IMR-90 (cell line): ENCODE measurements around the gene ELL. TPM values are rescaled to one million over a fixed set of nuclear protein-coding genes. Genes with fewer than 3 reads are reported as not detected.

ENCODE experiments used
- ATAC-seq: fragments of 200-7000 bp; cut with Tn5 transposase; 2 replicates; pipeline ENCODE4 v1.9.1; 2020; ENCODE audit warnings: low read depth, mild to moderate bottlenecking, moderate library complexity
- BruUV-seq: library from RNA; stranded (reverse); fragments of 400-500 nt; replicated peaks from 2 replicates; lab custom pipeline; 2021; lab: Mats Ljungman, UMichigan
- CTCF ChIA-PET: fragments of 300-600 bp; formaldehyde crosslinking; extraction: SDS; loops from one replicate; lab custom pipeline; 2021; ENCODE audit warnings: antibody characterized with exemption; lab: Yijun Ruan, JAX
- POLR2A ChIA-PET: fragments of 300-600 bp; sonication (Branson Sonifier 250); formaldehyde crosslinking; loops from one replicate; lab custom pipeline; 2022; ENCODE audit warnings: antibody characterized with exemption; ENCODE audit not compliant: unreplicated experiment; lab: Charles Lee
- DNase-seq: peaks from one replicate; pipeline ENCODE4 v3.0.0; 2013
- H2AFZ ChIP-seq: replicated peaks from 2 replicates; pipeline ENCODE3; 2013; ENCODE audit warnings: low read length, mild to moderate bottlenecking; ENCODE audit not compliant: poor library complexity
- H2AK5ac ChIP-seq: 2 replicates; pipeline ENCODE4 v1.6.1; 2013; ENCODE audit warnings: low read depth, low read length, inconsistent platforms
- H2AK9ac ChIP-seq: replicated peaks from 2 replicates; pipeline ENCODE3; 2013; ENCODE audit warnings: mild to moderate bottlenecking, low read depth, low read length, moderate library complexity; ENCODE audit not compliant: poor library complexity
- H2BK120ac ChIP-seq: 2 replicates; pipeline ENCODE4 v1.6.1; 2013; ENCODE audit warnings: low read depth, low read length, inconsistent platforms
- H2BK15ac ChIP-seq: 3 replicates; pipeline ENCODE4 v1.6.1; 2013; ENCODE audit warnings: low read depth, low read length, inconsistent platforms
- H2BK20ac ChIP-seq: 2 replicates; pipeline ENCODE4 v1.6.1; 2013; ENCODE audit warnings: low read depth, mild to moderate bottlenecking, inconsistent platforms, low read length, moderate library complexity
- H2BK5ac ChIP-seq: 2 replicates; pipeline ENCODE4 v1.6.1; 2013; ENCODE audit warnings: mild to moderate bottlenecking, low read depth, low read length, inconsistent platforms; ENCODE audit not compliant: poor library complexity, severe bottlenecking
- H3K14ac ChIP-seq: replicated peaks from 2 replicates; pipeline ENCODE4 v1.6.1; 2013; ENCODE audit warnings: low read depth, low read length, inconsistent platforms
- H3K18ac ChIP-seq: 2 replicates; pipeline ENCODE4 v1.6.1; 2013; ENCODE audit warnings: low read depth, low read length, control low read depth
- H3K23ac ChIP-seq: 2 replicates; pipeline ENCODE4 v1.6.1; 2013; ENCODE audit warnings: low read depth, low read length, inconsistent platforms
- H3K27ac ChIP-seq: 2 replicates; pipeline ENCODE4 v1.5.1; 2013; ENCODE audit warnings: mild to moderate bottlenecking, control low read depth, low read length; ENCODE audit not compliant: insufficient read depth
- H3K27me3 ChIP-seq: 2 replicates; pipeline ENCODE4 v1.6.1; 2013; ENCODE audit warnings: low read length; ENCODE audit not compliant: control insufficient read depth, insufficient read depth
- H3K36me3 ChIP-seq: 2 replicates; pipeline ENCODE4 v1.6.1; 2013; ENCODE audit warnings: low read length, mixed read lengths; ENCODE audit not compliant: control insufficient read depth, insufficient read depth
- H3K4ac ChIP-seq: 2 replicates; pipeline ENCODE4 v1.6.1; 2013; ENCODE audit warnings: low read depth, low read length, inconsistent platforms
- H3K4me1 ChIP-seq: 2 replicates; pipeline ENCODE4 v1.6.1; 2013; ENCODE audit warnings: low read length, mixed read lengths; ENCODE audit not compliant: control insufficient read depth, insufficient read depth
- H3K4me2 ChIP-seq: 2 replicates; pipeline ENCODE4 v1.6.1; 2013; ENCODE audit warnings: low read depth, mild to moderate bottlenecking, control low read depth, low read length, moderate library complexity
- H3K4me3 ChIP-seq: 2 replicates; pipeline ENCODE4 v1.5.1; 2013; ENCODE audit warnings: low read depth, mild to moderate bottlenecking, control low read depth, low read length, moderate library complexity; ENCODE audit not compliant: insufficient read depth
- H3K56ac ChIP-seq: 2 replicates; pipeline ENCODE4 v1.6.1; 2013; ENCODE audit warnings: low read length, inconsistent platforms; ENCODE audit not compliant: insufficient read depth; ENCODE audit errors: extremely low read depth
- H3K79me1 ChIP-seq, 2 experiments: 2 replicates each; pipeline ENCODE4 v1.6.1; 2013; ENCODE audit warnings: low read length in 2 of 2, inconsistent platforms in 1 of 2, low read depth in 1 of 2
- H3K9ac ChIP-seq: 2 replicates; pipeline ENCODE4 v1.6.1; 2013; ENCODE audit warnings: low read depth, low read length, control low read depth
- H3K9me1 ChIP-seq: 2 replicates; pipeline ENCODE4 v1.6.1; 2013; ENCODE audit warnings: low read length, inconsistent platforms; ENCODE audit not compliant: insufficient read depth
- H3K9me3 ChIP-seq: 2 replicates; pipeline ENCODE4 v1.6.1; 2013; ENCODE audit warnings: low read length; ENCODE audit not compliant: control insufficient read depth, insufficient read depth
- H4K20me1 ChIP-seq: 2 replicates; pipeline ENCODE4 v1.6.1; 2013; ENCODE audit warnings: low read length, inconsistent platforms; ENCODE audit not compliant: insufficient read depth
- H4K5ac ChIP-seq: 2 replicates; pipeline ENCODE4 v1.6.1; 2013; ENCODE audit warnings: mild to moderate bottlenecking, low read depth, low read length, control low read depth
- H4K8ac ChIP-seq, 2 experiments: 2 replicates each; pipeline ENCODE4 v1.6.1; 2013; ENCODE audit warnings: low read depth in 2 of 2, low read length in 2 of 2, control low read depth in 1 of 2, inconsistent platforms in 1 of 2
- H4K91ac ChIP-seq: 2 replicates; pipeline ENCODE4 v1.6.1; 2013; ENCODE audit warnings: low read depth, low read length, inconsistent platforms; ENCODE audit not compliant: insufficient read depth
- BHLHE40 ChIP-seq: fragments of 150-350 bp; IDR thresholded peaks from 2 replicates; pipeline ENCODE4 v1.6.1; 2016; ENCODE audit warnings: mild to moderate bottlenecking, low read depth, low read length
- CEBPB ChIP-seq: IDR thresholded peaks from 2 replicates; pipeline ENCODE4 v1.6.1; 2012; ENCODE audit warnings: low read depth, low read length, improper control_type of control experiment
- CTCF ChIP-seq: conservative IDR thresholded peaks from 2 replicates; pipeline ENCODE4 v1.5.1; 2012; ENCODE audit warnings: mild to moderate bottlenecking, low read depth, low read length, improper control_type of control experiment
- ELK1 ChIP-seq: fragments of 150-350 bp; IDR thresholded peaks from 2 replicates; pipeline ENCODE4 v1.6.1; 2016; ENCODE audit warnings: low read depth, mild to moderate bottlenecking, low read length, moderate library complexity, borderline replicate concordance
- MAFK ChIP-seq: IDR thresholded peaks from 2 replicates; pipeline ENCODE4 v1.6.1; 2012; ENCODE audit warnings: low read depth, low read length, improper control_type of control experiment
- MXI1 ChIP-seq: IDR thresholded peaks from 2 replicates; pipeline ENCODE4 v1.6.1; 2012; ENCODE audit warnings: low read depth, mild to moderate bottlenecking, low read length, moderate library complexity, borderline replicate concordance
- POLR2A ChIP-seq: IDR thresholded peaks from 2 replicates; pipeline ENCODE4 v1.6.1; 2012; ENCODE audit warnings: mild to moderate bottlenecking, low read depth, low read length
- RAD21 ChIP-seq: IDR thresholded peaks from 2 replicates; pipeline ENCODE4 v1.6.1; 2012; ENCODE audit warnings: low read length, improper control_type of control experiment
- RFX5 ChIP-seq: IDR thresholded peaks from 2 replicates; pipeline ENCODE4 v1.8.0; 2012; ENCODE audit warnings: low read depth, mild to moderate bottlenecking, low read length, moderate library complexity
- WGBS, 2 experiments: methylation state at CpG; one replicate each; pipeline versions ENCODE4 v1.1.5 to v1.1.7; 2013; ENCODE audit warnings: missing lambda C conversion rate in 2 of 2; ENCODE audit not compliant: insufficient read length in 1 of 2; ENCODE audit errors: extremely low coverage in 2 of 2; 5-methylcytosine and 5-hydroxymethylcytosine counted together
- dilution Hi-C: fragments of 300-500 bp; cut with HindIII; formaldehyde crosslinking; loops from one replicate; pipeline ENCODE4 v1.14.3; 2018; ENCODE audit warnings: low sequenced_read_pairs; ENCODE audit not compliant: unreplicated experiment
- in situ Hi-C: fragments of 300-500 bp; cut with MboI; formaldehyde crosslinking; loops from 3 replicates; pipeline ENCODE4 v1.14.3; 2019; ENCODE audit warnings: low sequenced_read_pairs, inconsistent platforms, mixed read lengths
- intact Hi-C: fragments of 100-400 bp; cut with micrococcal nuclease; formaldehyde crosslinking; loops from 2 replicates; pipeline ENCODE4 v1.10.0; 2022
- polyA plus RNA-seq, 3 experiments: library from polyadenylated mRNA; depleted of rRNA; stranded (reverse); fragments of >200 nt; gene quantifications; 2 replicates each; pipeline ENCODE4 v1.2.3, GENCODE V29; 2012; ENCODE audit warnings: low replicate concordance in 1 of 3
- total RNA-seq: library from RNA; depleted of rRNA; stranded (reverse); fragments of >200 nt; gene quantifications from 2 replicates; pipeline ENCODE4 v1.2.3, GENCODE V29; 2012

The ELL gene
- total and polyA plus RNA-seq, 2 of the 4 experiments (the other 2 are of a cell fraction): 6.3 to 13.1 TPM

GRCh38 chr19:18496167-18496979 lies 25.5 kb downstream of the ELL start (continued):
- 0 out of 2 replicates have a peak, but pooled peaks have one; percentile 12 for TF ChIP-seq RAD21
- no peak for TF ChIP-seq BHLHE40

- no peak overlapping the region for H2BK15ac ChIP-seq
- TF ChIP-seq POLR2A (no peak), RFX5 (no peak), MAFK (no peak), RAD21 (no peak), MXI1 (no peak), CEBPB (no peak), ELK1 (no peak), BHLHE40 (no peak), CTCF (no peak)
- peak overlapping the region; percentile 15 for H2AK9ac ChIP-seq
- H3K9me3 ChIP-seq: no peaks in the 10 kb centered on the region
- H2AK5ac ChIP-seq: no peak overlapping the region
- H3K36me3 ChIP-seq: no peaks in the 10 kb centered on the region
- dilution Hi-C loops (no loop called here), in situ Hi-C loops (no loop called here), intact Hi-C loops (no loop called here)
- no peaks in the 10 kb centered on the region for H3K27me3 ChIP-seq
- H2AFZ ChIP-seq: no peak overlapping the region
- no peak overlapping the region for H4K8ac ChIP-seq
- no peak overlapping the region for H3K18ac ChIP-seq
- peaks cover 60% of the 10 kb centered on the region for H3K9me1 ChIP-seq
- DNase-seq (no peak), ATAC-seq (no peak)
- CTCF ChIA-PET: no interaction called here
- no peak overlapping the region for H3K4me2 ChIP-seq
- no peak overlapping the region for H2BK20ac ChIP-seq
- H2BK5ac ChIP-seq: no peak overlapping the region
- H3K9ac ChIP-seq: no peak overlapping the region
- H3K79me1 ChIP-seq: peaks cover 25 to 99% of the 10 kb centered on the region in 2 experiments
- no peak overlapping the region for H3K56ac ChIP-seq
- POLR2A ChIA-PET: no interaction called here
- no peak overlapping the region for H3K4me3 ChIP-seq
- no peak overlapping the region for H4K5ac ChIP-seq
- H2BK120ac ChIP-seq: no peak overlapping the region
- H3K23ac ChIP-seq: no peak overlapping the region
- 87% methylated on average over 3 of the region's 14 CpGs; no CpG with 5 or more reads in 1 of the 2 experiments for WGBS, 2 experiments
- no peak overlapping the region for H3K27ac ChIP-seq
- no peak overlapping the region for H4K91ac ChIP-seq
- peaks cover 100% of the 10 kb centered on the region for H4K20me1 ChIP-seq
- BruUV-seq: no TSS peak
- H3K4ac ChIP-seq: no peak overlapping the region
- peaks cover 25% of the 10 kb centered on the region for H3K4me1 ChIP-seq
- no peak overlapping the region for H3K14ac ChIP-seq
These were observed 26.5 kb downstream of the ELL start for GRCh38 chr19:18495204-18495911.
